SH-SY5Y (cell line): ENCODE data around the gene PPP1R2B.

Experiments
- GATA2 ChIP-seq: IDR thresholded peaks from 2 replicates; pipeline ENCODE4 v1.6.1; 2011; ENCODE audit warnings: mild to moderate bottlenecking, low read depth, low read length
- GATA3 ChIP-seq: IDR thresholded peaks from 2 replicates; pipeline ENCODE4 v1.6.1; 2011; ENCODE audit warnings: low read depth, mild to moderate bottlenecking, low read length, moderate library complexity

GRCh38 chr5:156892864-156893263, 42.8 kb downstream of the PPP1R2B start:
- TF ChIP-seq GATA3 (no peak), GATA2 (no peak)
